ENCODE data around the gene GARS1.

DNA sequence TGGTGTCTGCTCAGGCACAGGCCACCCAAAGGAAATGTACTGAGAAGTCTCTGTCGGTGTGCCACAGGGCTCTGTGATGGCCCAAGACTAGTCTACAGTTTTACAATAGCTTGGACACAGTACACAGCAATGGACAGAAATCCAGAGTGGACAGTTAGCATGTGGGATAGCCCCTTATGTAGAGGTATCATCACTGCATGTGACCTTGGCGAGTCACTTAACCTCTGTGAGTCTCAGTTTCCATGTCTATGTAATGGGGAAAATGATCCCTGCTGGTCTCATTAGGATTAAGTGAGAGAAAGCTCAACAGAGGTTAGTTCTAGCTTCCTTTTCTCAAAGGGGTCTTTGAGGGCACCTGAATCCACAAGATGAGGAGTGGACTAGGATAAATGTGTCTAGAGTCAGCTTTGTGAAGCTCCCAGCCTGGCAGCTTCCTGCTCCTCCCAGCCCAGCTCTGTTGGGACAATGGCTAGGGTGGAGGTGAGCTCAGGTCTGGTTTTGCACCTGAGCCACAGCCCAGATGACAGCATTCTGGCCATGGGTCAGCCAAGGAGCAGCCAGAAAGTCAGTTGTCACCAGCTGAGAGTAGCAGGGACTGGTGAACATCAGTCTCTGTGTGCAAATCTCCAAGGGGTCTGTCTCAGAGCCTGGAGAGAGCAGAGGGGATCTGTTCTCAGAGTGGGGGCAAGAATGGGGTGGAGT, 69.7 kb downstream of the GARS1 start:
- no peak for TF ChIP-seq POLR2AphosphoS5 (IDR thresholded peaks at IDR 0.05)
- TF ChIP-seq, protein P1, sequence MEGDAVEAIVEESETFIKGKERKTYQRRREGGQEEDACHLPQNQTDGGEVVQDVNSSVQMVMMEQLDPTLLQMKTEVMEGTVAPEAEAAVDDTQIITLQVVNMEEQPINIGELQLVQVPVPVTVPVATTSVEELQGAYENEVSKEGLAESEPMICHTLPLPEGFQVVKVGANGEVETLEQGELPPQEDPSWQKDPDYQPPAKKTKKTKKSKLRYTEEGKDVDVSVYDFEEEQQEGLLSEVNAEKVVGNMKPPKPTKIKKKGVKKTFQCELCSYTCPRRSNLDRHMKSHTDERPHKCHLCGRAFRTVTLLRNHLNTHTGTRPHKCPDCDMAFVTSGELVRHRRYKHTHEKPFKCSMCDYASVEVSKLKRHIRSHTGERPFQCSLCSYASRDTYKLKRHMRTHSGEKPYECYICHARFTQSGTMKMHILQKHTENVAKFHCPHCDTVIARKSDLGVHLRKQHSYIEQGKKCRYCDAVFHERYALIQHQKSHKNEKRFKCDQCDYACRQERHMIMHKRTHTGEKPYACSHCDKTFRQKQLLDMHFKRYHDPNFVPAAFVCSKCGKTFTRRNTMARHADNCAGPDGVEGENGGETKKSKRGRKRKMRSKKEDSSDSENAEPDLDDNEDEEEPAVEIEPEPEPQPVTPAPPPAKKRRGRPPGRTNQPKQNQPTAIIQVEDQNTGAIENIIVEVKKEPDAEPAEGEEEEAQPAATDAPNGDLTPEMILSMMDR (IDR thresholded peaks at IDR 0.05; ENCODE audit: poor library complexity, severe bottlenecking): no peak
- TF ChIP-seq, protein P2, sequence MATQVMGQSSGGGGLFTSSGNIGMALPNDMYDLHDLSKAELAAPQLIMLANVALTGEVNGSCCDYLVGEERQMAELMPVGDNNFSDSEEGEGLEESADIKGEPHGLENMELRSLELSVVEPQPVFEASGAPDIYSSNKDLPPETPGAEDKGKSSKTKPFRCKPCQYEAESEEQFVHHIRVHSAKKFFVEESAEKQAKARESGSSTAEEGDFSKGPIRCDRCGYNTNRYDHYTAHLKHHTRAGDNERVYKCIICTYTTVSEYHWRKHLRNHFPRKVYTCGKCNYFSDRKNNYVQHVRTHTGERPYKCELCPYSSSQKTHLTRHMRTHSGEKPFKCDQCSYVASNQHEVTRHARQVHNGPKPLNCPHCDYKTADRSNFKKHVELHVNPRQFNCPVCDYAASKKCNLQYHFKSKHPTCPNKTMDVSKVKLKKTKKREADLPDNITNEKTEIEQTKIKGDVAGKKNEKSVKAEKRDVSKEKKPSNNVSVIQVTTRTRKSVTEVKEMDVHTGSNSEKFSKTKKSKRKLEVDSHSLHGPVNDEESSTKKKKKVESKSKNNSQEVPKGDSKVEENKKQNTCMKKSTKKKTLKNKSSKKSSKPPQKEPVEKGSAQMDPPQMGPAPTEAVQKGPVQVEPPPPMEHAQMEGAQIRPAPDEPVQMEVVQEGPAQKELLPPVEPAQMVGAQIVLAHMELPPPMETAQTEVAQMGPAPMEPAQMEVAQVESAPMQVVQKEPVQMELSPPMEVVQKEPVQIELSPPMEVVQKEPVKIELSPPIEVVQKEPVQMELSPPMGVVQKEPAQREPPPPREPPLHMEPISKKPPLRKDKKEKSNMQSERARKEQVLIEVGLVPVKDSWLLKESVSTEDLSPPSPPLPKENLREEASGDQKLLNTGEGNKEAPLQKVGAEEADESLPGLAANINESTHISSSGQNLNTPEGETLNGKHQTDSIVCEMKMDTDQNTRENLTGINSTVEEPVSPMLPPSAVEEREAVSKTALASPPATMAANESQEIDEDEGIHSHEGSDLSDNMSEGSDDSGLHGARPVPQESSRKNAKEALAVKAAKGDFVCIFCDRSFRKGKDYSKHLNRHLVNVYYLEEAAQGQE (IDR thresholded peaks at IDR 0.05; ENCODE audit: borderline replicate concordance): no peak
